K562 (cell line): ENCODE results near the gene ITSN2. TPM values are rescaled to one million over a fixed set of nuclear protein-coding genes. Genes with fewer than 3 reads are reported as not detected.

Source experiments
- ATAC-seq: fragments of 200-7000 bp; cut with Tn5 transposase; 3 replicates; pipeline ENCODE4 v1.9.1; 2020; ENCODE audit warnings: moderate library complexity
- BruUV-seq: library from RNA; stranded (reverse); fragments of 400-500 nt; replicated peaks from 2 replicates; lab custom pipeline; 2021; lab: Mats Ljungman, UMichigan
- CTCF ChIA-PET: fragments of 300-600 bp; formaldehyde crosslinking; extraction: SDS; loops from one replicate; lab custom pipeline; 2021; ENCODE audit warnings: low intra/inter-chr PET ratio; lab: Yijun Ruan, JAX
- POLR2A ChIA-PET: fragments of 300-600, 350-650 bp; sonication (Branson Sonifier 250); formaldehyde crosslinking; extraction: SDS; loops from one replicate; lab custom pipeline; 2021; ENCODE audit warnings: antibody characterized with exemption, inconsistent platforms; lab: Yijun Ruan, JAX
- DNase-seq, 4 experiments: peaks; one replicate each; pipeline versions ENCODE4 v3.0.0 to v3.0.0-alpha.2; 2011 to 2018; ENCODE audit warnings: low spot score in 3 of 4, mixed read lengths in 3 of 4; ENCODE audit errors: extremely low read depth in 1 of 4
- FAIRE-seq: peaks from 2 replicates; lab custom pipeline; 2011; peaks lifted over from hg19 to GRCh38; lab: Jason Lieb, UNC
- H2AFZ ChIP-seq: 2 replicates; pipeline ENCODE4 v1.6.0; 2011; ENCODE audit warnings: low read depth, low read length, control low read depth, inconsistent platforms
- H3K27ac ChIP-seq: fragments of 200-600 bp; 3 replicates; pipeline ENCODE4 v1.8.0; 2011; ENCODE audit warnings: low read depth, mild to moderate bottlenecking, control low read depth, inconsistent platforms, low read length, moderate library complexity, mixed read lengths; ENCODE audit errors: extremely low read depth
- H3K27me3 ChIP-seq, 2 experiments: fragments of 300-600 bp in 1 of 2; 2 replicates in 1 of 2; 3 replicates in 1 of 2; pipeline versions ENCODE4 v1.6.0 to v1.8.0; 2011; ENCODE audit warnings: inconsistent platforms in 2 of 2, low read length in 2 of 2, mild to moderate bottlenecking in 1 of 2, mixed read lengths in 1 of 2, moderate library complexity in 1 of 2; ENCODE audit not compliant: control insufficient read depth in 2 of 2, insufficient read depth in 2 of 2
- H3K36me3 ChIP-seq: fragments of 300-600 bp; 3 replicates; pipeline ENCODE4 v1.8.0; 2011; ENCODE audit warnings: mild to moderate bottlenecking, low read length, inconsistent platforms; ENCODE audit not compliant: control insufficient read depth, insufficient read depth
- H3K4me1 ChIP-seq, 2 experiments: fragments of 200-600 bp in 1 of 2; replicated peaks in 1 of 2; 2 replicates in 1 of 2; 3 replicates in 1 of 2; pipeline versions ENCODE4 v1.5.1 to v1.8.0; 2011; ENCODE audit warnings: inconsistent platforms in 2 of 2, low read length in 2 of 2, mild to moderate bottlenecking in 1 of 2, mixed read lengths in 1 of 2, moderate library complexity in 1 of 2; ENCODE audit not compliant: control insufficient read depth in 2 of 2, insufficient read depth in 2 of 2
- H3K4me2 ChIP-seq: 2 replicates; pipeline ENCODE4 v1.6.1; 2011; ENCODE audit warnings: low read length, control low read depth, inconsistent platforms, mixed read lengths; ENCODE audit not compliant: insufficient read depth
- H3K4me3 ChIP-seq: fragments of 200-600 bp; sonication (generic), shearing (Covaris generic); 2 replicates; pipeline ENCODE4 v1.5.1; 2016; ENCODE audit warnings: control low read depth, inconsistent platforms
- H3K79me2 ChIP-seq: fragments of 200-600 bp; 3 replicates; pipeline ENCODE4 v1.8.0; 2011; ENCODE audit warnings: low read length, inconsistent platforms; ENCODE audit not compliant: control insufficient read depth, insufficient read depth
- H3K9ac ChIP-seq, 2 experiments: 2 replicates each; pipeline versions ENCODE4 v1.6.0 to v1.6.1; 2011; ENCODE audit warnings: low read depth in 2 of 2, low read length in 2 of 2, control low read depth in 1 of 2, inconsistent platforms in 1 of 2, mild to moderate bottlenecking in 1 of 2, mixed read lengths in 1 of 2; ENCODE audit not compliant: insufficient read depth in 1 of 2
- H3K9me1 ChIP-seq: one replicate; pipeline ENCODE4 v1.6.0; 2011; ENCODE audit warnings: inconsistent platforms, mild to moderate bottlenecking, low read length, moderate library complexity; ENCODE audit not compliant: control insufficient read depth, insufficient read depth
- H3K9me3 ChIP-seq: replicated peaks from 2 replicates; pipeline ENCODE4 v1.5.1; 2011; ENCODE audit warnings: low read depth, low read length, inconsistent platforms; ENCODE audit not compliant: control insufficient read depth, insufficient read depth
- H4K20me1 ChIP-seq: replicated peaks from 2 replicates; pipeline ENCODE4 v1.6.1; 2011; ENCODE audit warnings: low read length, inconsistent platforms, mixed read lengths; ENCODE audit not compliant: control insufficient read depth, insufficient read depth
- C11orf30 ChIP-seq: fragments of 450-650 bp; IDR thresholded peaks from 2 replicates; pipeline ENCODE4 v1.6.1; 2016; ENCODE audit warnings: low read depth, mild to moderate bottlenecking
- ESRRA ChIP-seq: fragments of 450-650 bp; IDR thresholded peaks from 2 replicates; pipeline ENCODE4 v1.6.1; 2014; ENCODE audit warnings: low read depth, mild to moderate bottlenecking, moderate library complexity, borderline replicate concordance
- MAFF ChIP-seq: IDR thresholded peaks from 2 replicates; pipeline ENCODE4 v1.6.1; 2012; ENCODE audit warnings: low read length, improper control_type of control experiment
- MAFG ChIP-seq: fragments of 450-650 bp; conservative IDR thresholded peaks from 2 replicates; pipeline ENCODE4 v1.6.1; 2016; ENCODE audit warnings: missing genetic modification characterization, missing compliant biosample characterization
- MAFK ChIP-seq: IDR thresholded peaks from 2 replicates; pipeline ENCODE4 v1.6.1; 2011; ENCODE audit warnings: low read length, improper control_type of control experiment
- TCFL5 ChIP-seq: fragments of 250-450 bp; sonication (Bioruptor Pico); conservative IDR thresholded peaks from 2 replicates; pipeline ENCODE4 v1.6.1; 2021; ENCODE audit warnings: mild to moderate bottlenecking, moderate library complexity, matching md5 sums
- ZNF121 ChIP-seq: sonication (generic); formaldehyde crosslinking; conservative IDR thresholded peaks from 2 replicates; pipeline ENCODE4 v1.8.0; 2022; ENCODE audit warnings: missing genetic modification reagents
- ZNF316 ChIP-seq: fragments of 450-650 bp; IDR thresholded peaks from 2 replicates; pipeline ENCODE4 v1.6.1; 2016
- ZNF778 ChIP-seq: fragments of 450-650 bp; formaldehyde crosslinking; IDR thresholded peaks from 2 replicates; pipeline ENCODE4 v1.4.0; 2020; ENCODE audit warnings: mild to moderate bottlenecking, moderate library complexity
- WGBS: fragments of 100-300 bp; shearing (Covaris generic); methylation state at CpG from one replicate; pipeline ENCODE4 v1.1.6; 2016; ENCODE audit warnings: low coverage, mixed read lengths; ENCODE audit not compliant: insufficient coverage; ENCODE audit errors: missing lambda C conversion rate; 5-methylcytosine and 5-hydroxymethylcytosine counted together
- in situ Hi-C: fragments of 300-500 bp; cut with MboI; formaldehyde crosslinking; loops from 4 replicates; pipeline ENCODE4 v1.15.0; 2018; ENCODE audit warnings: inconsistent platforms, mixed read lengths
- intact Hi-C: fragments of 100-400 bp; cut with micrococcal nuclease; formaldehyde crosslinking; loops from 2 replicates; pipeline ENCODE4 v1.14.2; 2022
- polyA plus RNA-seq, 8 experiments: library from polyadenylated mRNA; depleted of rRNA in 4 of 8; stranded (reverse) in 5 of 8; unstranded in 3 of 8; fragments of >200 nt; fragmentation: Nextera tagmentation in 2 of 8; fragmentation: Illumina TruSeq in 1 of 8; extraction: Ambion mirVana in 2 of 8; extraction: Trizol in 1 of 8; gene quantifications; 2 replicates each; pipeline versions ENCODE4 v1.2.1 to v1.2.3, GENCODE V29; 2011 to 2014; ENCODE audit warnings: inconsistent platforms in 1 of 8, missing spikeins in 1 of 8
- total RNA-seq, 7 experiments: library from RNA; depleted of rRNA in 6 of 7; stranded (reverse); fragments of >200 nt in 6 of 7; fragmentation: Illumina TruSeq in 2 of 7; extraction: Trizol in 2 of 7; gene quantifications; 2 replicates each; pipeline versions ENCODE4 v1.2.1 to v1.2.3, GENCODE V29; 2011 to 2021; ENCODE audit warnings: low replicate concordance in 1 of 7

Gene ITSN2
- total and polyA plus RNA-seq, 9 of the 15 experiments (the other 6 are each of a cell fraction or from before 2014, with no cell fraction given), result 6.6 to 19.9 (median 15.2) TPM

DNA sequence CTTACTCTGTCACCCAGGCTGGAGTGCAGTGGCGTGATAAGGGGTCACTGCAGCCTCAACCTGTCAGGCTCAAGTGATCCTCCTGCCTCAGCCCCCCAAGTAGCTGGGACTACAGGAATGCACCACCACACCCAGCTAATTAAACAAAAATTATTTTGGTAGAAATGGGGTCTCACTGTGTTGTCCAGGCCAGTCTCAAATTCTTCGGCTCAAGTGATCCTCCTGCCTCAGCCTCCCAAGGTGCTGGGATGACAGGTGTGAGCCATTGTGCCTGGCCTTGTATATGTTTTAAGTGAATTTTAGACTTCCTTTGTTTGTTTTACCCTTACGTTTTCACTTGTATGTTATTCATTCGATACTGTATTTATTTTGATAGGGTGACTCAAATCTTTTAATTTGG is 34.7 kb upstream of the ITSN2 start:
- H4K20me1 ChIP-seq, result no peaks in the 10 kb centered on the region
- in situ Hi-C loops (no loop called here), intact Hi-C loops (no loop called here)
- H3K27ac ChIP-seq, result no peak overlapping the region
- H3K4me2 ChIP-seq, result no peak overlapping the region
- no peak overlapping the region for H2AFZ ChIP-seq
- ATAC-seq (no peak), DNase-seq (no peak), FAIRE-seq (no peak)
- POLR2A ChIA-PET, result interaction anchor here (0.7 to 1.3 kb wide), 2 partner anchors 199 to 469 kb away, joined by 3 read pairs; no protein-coding TSS in a partner anchor
- TF ChIP-seq ZNF778 (CRISPR knock-in tag), result no peak
- TF ChIP-seq ZNF121, result peak; percentile 72
- no peak overlapping the region for H3K4me3 ChIP-seq
- H3K27me3 ChIP-seq, result peaks cover 0 to 2% of the 10 kb centered on the region in 2 experiments; a peak in 2 of 5 replicates
- CTCF ChIA-PET, result no interaction called here
- H3K4me1 ChIP-seq, result peaks cover 0 to under 1% of the 10 kb centered on the region in 2 experiments; a peak in 1 of 5 replicates
- no peaks in the 10 kb centered on the region for H3K9me3 ChIP-seq
- H3K9me1 ChIP-seq, result no peaks in the 10 kb centered on the region
- H3K36me3 ChIP-seq, result no peaks in the 10 kb centered on the region
- H3K79me2 ChIP-seq, result no peaks in the 10 kb centered on the region
- 42% methylated on average over 4 of the region's 4 CpGs for WGBS
- BruUV-seq, result no TSS peak
- H3K9ac ChIP-seq, result no peak overlapping the region

DNA sequence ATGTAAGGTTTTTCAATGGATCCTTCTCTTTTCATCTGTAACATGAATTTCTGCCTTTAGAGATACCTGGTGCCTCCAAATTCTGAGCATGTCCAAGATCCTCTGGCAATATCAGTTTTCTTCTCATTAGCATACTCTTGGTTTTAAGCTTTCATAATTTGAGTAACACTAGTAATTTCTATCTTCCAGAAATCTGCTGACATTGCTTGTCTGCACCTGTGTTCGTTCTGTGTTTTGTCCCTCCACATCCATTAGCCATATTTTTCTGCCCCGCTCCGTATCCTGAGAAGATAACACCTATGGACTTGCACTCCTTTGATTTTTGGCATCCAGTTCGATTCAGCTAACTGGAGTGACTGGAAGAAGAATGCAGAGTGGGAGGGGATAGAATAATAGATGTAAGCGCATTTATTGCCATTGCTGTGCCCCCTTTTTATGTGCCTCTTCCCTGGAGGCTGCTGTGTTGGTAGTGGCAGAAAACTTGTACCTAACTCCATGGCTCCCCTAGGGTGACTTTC is 32.3 kb upstream of the ITSN2 start:
- BruUV-seq, result no TSS peak
- in situ Hi-C loops (no loop called here), intact Hi-C loops (no loop called here)
- no peak overlapping the region for H2AFZ ChIP-seq
- DNase-seq, result no peak
- FAIRE-seq, result no peak
- H3K79me2 ChIP-seq, result no peaks in the 10 kb centered on the region
- ATAC-seq, result no peak
- no peaks in the 10 kb centered on the region for H3K36me3 ChIP-seq
- WGBS, result 31% methylated on average over 5 of the region's 5 CpGs
- CTCF ChIA-PET, result no interaction called here
- H3K4me1 ChIP-seq, result no peaks in the 10 kb centered on the region
- no peak overlapping the region for H3K9ac ChIP-seq
- H4K20me1 ChIP-seq, result no peaks in the 10 kb centered on the region
- H3K4me3 ChIP-seq, result no peak overlapping the region
- H3K9me3 ChIP-seq, result no peaks in the 10 kb centered on the region
- H3K27me3 ChIP-seq, result peaks cover 0 to 2% of the 10 kb centered on the region in 2 experiments; a peak in 2 of 5 replicates
- no peak overlapping the region for H3K27ac ChIP-seq
- POLR2A ChIA-PET, result interaction anchor here (0.6 kb wide), 2 partner anchors 76 to 304 kb away, joined by 3 read pairs; no protein-coding TSS in a partner anchor
- H3K9me1 ChIP-seq, result no peaks in the 10 kb centered on the region
- TF ChIP-seq C11orf30 (peak; percentile 56), TCFL5 (no peak), ESRRA (no peak), MAFF (peak; percentile 61), MAFK (peak; percentile 47; the same call in 1 of the 2 replicates), MAFG (peak; percentile 37; the same call in 1 of the 2 replicates), ZNF316 (peak; percentile 74)
- TF ChIP-seq, all 486 proteins: peak for 5
- H3K4me2 ChIP-seq, result no peak overlapping the region
